Subcutaneous adipose tissue (tissue), 4 donors: ENCODE data around the gene CDC42EP5. TPM values are rescaled to one million over a fixed set of nuclear protein-coding genes. Genes with fewer than 3 reads are reported as not detected.

ENCODE experiments used
- total RNA-seq, 4 donors: library from RNA; depleted of rRNA; stranded (reverse); fragments of >200 nt; gene quantifications; one replicate each; pipeline ENCODE4 v1.1.0, GENCODE V29; 2016
- TF ChIP-seq, protein P1 (sequence below): fragments of 450-650 bp; IDR thresholded peaks from one replicate; pipeline ENCODE4 v1.5.1; 2016; ENCODE audit warnings: low read depth, mild to moderate bottlenecking, control low read depth, antibody characterized with exemption, moderate library complexity

Gene CDC42EP5
- total RNA-seq, 4 donors from 2014 or later, result 0.98 to 11.6 (median 9.8) TPM

DNA sequence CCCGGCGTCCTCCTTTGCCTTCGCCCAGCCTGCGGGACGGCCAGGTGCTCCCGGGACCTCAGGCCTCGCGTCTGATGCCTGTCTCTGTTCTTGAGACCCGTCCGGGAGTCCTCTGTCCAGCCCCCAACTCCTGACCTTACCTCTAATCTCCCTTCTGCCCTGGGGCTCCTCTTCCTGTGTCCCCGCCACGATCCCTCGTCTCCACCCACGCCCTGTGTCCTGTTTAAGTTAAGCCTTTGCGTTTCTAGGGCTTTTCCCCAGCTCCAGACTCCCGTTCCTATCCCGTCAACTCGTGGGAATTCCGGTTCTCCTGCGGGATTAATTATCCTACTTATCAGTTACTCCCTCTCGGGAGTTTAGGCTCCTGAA is 23.4 kb downstream of the CDC42EP5 start:
- TF ChIP-seq, protein P1, sequence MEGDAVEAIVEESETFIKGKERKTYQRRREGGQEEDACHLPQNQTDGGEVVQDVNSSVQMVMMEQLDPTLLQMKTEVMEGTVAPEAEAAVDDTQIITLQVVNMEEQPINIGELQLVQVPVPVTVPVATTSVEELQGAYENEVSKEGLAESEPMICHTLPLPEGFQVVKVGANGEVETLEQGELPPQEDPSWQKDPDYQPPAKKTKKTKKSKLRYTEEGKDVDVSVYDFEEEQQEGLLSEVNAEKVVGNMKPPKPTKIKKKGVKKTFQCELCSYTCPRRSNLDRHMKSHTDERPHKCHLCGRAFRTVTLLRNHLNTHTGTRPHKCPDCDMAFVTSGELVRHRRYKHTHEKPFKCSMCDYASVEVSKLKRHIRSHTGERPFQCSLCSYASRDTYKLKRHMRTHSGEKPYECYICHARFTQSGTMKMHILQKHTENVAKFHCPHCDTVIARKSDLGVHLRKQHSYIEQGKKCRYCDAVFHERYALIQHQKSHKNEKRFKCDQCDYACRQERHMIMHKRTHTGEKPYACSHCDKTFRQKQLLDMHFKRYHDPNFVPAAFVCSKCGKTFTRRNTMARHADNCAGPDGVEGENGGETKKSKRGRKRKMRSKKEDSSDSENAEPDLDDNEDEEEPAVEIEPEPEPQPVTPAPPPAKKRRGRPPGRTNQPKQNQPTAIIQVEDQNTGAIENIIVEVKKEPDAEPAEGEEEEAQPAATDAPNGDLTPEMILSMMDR, result no peak

DNA sequence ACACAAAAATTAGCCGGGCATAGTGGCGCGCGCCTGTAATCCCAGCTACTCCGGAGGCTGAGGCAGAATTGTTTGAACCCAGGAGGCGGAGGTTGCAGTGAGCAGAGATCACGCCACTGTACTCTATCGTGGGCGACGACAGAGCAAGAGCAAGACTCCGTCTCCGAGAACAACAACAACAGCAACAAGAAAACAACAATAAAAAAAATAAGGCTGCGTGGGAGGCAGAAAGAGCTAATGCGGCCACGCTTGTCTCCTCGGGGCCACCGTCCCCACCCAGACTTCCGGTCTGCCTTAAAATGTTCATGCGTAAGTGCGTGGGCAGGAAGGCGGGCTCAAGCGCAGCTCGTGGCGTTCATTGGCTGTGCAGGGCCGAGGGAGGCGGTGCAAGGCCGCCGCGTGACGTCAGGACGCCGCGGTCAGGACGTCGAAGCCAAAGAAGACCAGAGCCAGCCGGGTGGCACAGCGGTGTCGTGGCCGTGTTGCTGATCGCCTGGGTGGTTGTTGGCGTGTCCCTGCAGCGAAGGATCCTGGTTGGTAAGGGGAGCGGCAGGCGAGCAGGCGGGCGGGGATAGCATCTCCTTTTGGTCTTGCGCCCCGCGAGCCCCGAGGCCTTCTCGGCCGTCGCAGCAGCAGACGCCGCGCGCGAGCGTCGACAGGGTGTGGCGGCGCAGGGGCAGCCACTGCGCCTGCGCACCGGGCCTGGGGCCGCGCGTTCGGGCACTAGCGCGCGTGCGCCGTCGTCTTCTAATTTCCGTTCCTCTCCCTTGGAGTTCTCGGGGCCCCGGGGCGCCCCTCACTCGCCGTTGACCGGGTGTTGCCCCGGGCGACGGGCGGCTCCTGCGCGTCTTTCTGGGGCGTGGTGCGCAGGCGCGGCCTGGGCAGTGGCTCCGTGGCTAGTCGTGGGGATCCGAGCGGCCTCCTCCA is 24.1 kb downstream of the CDC42EP5 start, which contains the start of gene LENG8:
LENG8 (plus strand) TSS at position 426 of the 927 bp plus-strand sequence. CDS start 2,146 bp downstream, outside the sequence.
- TF ChIP-seq, protein P1, result no peak

DNA sequence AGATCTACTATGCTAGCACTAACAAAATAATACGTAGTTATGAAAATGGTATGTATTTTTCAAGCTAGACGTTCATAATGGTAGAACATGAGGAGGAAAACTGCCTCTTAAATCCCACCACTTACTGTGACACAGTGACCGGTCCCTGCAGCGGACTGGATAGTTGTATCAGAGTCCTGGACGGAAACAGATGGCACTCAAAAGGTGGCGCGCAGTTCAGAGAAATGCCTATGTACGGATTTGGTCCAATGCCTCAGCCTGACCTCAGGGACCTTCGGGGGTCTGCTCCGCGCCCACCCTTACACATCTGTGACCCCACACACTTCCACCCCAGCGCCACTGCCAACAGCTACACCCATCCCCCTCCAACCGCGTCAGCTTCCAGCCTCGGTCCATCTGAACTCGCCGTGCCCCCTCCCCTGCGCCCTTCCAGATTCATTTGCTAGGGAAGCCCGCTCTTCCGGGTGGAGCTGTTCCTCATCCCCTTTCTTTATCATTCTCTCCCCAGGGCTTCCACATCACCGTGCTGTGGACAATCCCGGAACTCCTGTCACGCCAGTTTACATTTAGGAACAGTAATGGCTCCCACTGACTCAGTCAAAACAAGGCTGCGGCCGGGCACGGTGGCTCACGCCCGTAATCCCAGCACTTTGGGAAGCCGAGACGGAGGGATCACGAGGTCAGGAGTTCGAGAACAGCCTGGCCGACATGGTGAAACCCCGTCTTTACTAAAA is 24.9 kb downstream of the CDC42EP5 start:
- TF ChIP-seq, protein P1, result no peak

DNA sequence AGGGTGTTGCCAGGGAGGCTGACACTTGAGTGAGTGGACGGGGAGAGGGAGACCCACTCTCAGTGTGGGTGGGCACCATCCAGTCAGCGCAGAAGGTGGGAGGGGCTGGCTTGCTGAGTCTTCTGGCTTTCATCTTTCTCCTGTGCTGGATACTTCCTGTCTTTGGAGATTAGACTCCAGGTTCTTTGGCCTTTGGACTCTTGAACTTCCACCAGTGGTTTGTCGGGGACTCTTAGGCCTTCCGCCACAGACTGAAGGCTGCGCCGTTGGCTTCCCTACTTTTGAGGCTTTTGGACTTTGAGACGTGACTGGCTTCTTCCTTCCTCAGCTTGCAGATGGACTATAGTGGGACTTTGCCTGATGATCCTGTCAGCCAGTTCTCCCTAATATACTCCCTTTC is 28.4 kb downstream of the CDC42EP5 start:
- TF ChIP-seq, protein P1, result no peak

DNA sequence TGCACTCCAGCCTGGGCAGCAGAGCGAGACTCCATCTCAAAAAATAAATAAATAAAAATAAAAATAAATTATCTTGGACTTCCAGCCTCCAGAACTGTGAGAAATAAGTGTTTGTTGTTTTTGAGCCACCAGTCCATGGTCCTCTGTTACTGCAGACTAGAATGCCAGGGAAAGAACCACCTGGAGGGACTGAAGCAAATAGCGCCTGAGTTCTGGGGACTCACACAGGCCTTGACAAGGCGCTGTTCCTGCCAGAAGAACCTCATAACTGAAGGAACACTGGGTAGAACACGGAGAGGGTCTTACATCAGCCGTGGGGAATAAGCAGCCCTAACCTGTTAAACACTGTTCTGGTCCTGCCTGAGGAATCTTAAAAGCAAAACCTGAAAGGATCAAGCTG is 32.5 kb downstream of the CDC42EP5 start:
- TF ChIP-seq, protein P1, result no peak

DNA sequence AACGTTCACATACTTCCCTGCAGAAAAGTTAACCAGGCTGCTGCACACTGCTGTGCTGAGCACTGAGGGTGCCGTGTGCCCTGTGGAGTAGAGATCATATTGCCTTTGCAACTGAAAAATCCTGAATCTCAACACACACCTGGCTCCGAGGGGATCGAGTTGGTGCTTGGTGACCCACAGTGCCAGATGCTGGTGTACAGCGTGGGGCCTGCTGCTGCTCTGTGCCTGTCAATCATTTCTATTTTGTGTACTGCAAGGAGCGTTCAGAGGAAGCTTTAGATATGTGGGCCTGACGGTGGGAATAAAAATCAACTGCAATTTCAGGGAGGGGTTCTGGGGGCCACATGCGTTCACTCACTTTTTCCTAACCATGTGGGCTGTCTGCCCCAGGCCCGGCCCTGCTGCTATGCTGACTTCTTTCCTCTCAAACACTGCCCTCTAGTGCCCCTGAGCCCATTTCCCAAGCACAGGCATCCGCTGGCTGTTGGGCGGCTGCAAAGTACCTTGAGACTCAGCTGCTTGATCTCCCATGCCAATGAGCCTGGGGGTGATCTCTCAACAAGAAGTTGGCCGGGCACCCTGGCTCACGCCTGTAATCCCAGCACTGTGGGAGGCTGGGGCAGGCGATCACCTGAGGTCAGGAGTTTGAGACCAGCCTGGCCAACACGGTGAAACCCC is 33.8 kb downstream of the CDC42EP5 start:
- TF ChIP-seq, protein P1, result no peak
